Measurements from ENCODE around the gene FAM131A.

FAM131A gene

GRCh38 chr3:184337399-184337714 is at the start of gene FAM131A:
Gene FAM131A (plus strand): TSS chr3:184337600. CDS start chr3:184337631, 31 bp downstream.
- peak within 1 kb of the TSS; percentile 96 for H3K9ac ChIP-seq (ENCODE audit: insufficient read length, low read depth)
- H3K4me1 ChIP-seq (ENCODE audit: insufficient read depth, insufficient read length), result peaks cover 13% of the 10 kb centered on the region
- peak within 1 kb of the TSS; percentile 90 for H3K4me3 ChIP-seq (ENCODE audit: insufficient read length, low read depth)

GRCh38 chr3:184289426-184289938 is 47.9 kb upstream of the FAM131A start:
- H3K9me3 ChIP-seq (ENCODE audit: insufficient read depth, low read length), result no peaks in the 10 kb centered on the region
- no peaks in the 10 kb centered on the region for H3K4me1 ChIP-seq (ENCODE audit: insufficient read depth, insufficient read length)
- H3K9ac ChIP-seq (ENCODE audit: insufficient read length, low read depth), result no peak overlapping the region
- H3K36me3 ChIP-seq (ENCODE audit: insufficient read depth, insufficient read length, low read length), result no peaks in the 10 kb centered on the region
- H3K4me3 ChIP-seq (ENCODE audit: insufficient read length, low read depth), result no peak overlapping the region
- H3K27me3 ChIP-seq (ENCODE audit: insufficient read depth, insufficient read length), result no peaks in the 10 kb centered on the region
- TF ChIP-seq ZNF274 (IDR thresholded peaks at IDR 0.05; ENCODE audit: low read depth, low read length) (no peak), YY1 (IDR thresholded peaks at IDR 0.05; ENCODE audit: insufficient read depth, insufficient read length) (no peak), SUZ12 (IDR thresholded peaks at IDR 0.05; ENCODE audit: extremely low read depth, insufficient read depth, insufficient read length) (no peak)
- DNase-seq (ENCODE audit: low read depth, low spot score), result peak; percentile 75

More at GRCh38 chr3:184337399-184337714, at the start of gene FAM131A:
- Histone ChIP-seq H3K9me3 (ENCODE audit: insufficient read depth, low read length) (no peaks in the 10 kb centered on the region), H3K36me3 (ENCODE audit: insufficient read depth, insufficient read length, low read length) (peaks cover 67% of the 10 kb centered on the region), H3K27me3 (ENCODE audit: insufficient read depth, insufficient read length) (no peaks in the 10 kb centered on the region)
- DNase-seq (ENCODE audit: low read depth, low spot score), result no peak
- TF ChIP-seq SUZ12 (IDR thresholded peaks at IDR 0.05; ENCODE audit: extremely low read depth, insufficient read depth, insufficient read length) (no peak), YY1 (IDR thresholded peaks at IDR 0.05; ENCODE audit: insufficient read depth, insufficient read length) (no peak), ZNF274 (IDR thresholded peaks at IDR 0.05; ENCODE audit: low read depth, low read length) (no peak)

GRCh38 chr3:184290331-184290730 is 47.1 kb upstream of the FAM131A start:
- Histone ChIP-seq H3K9ac (ENCODE audit: insufficient read length, low read depth) (no peak overlapping the region), H3K4me3 (ENCODE audit: insufficient read length, low read depth) (no peak overlapping the region), H3K36me3 (ENCODE audit: insufficient read depth, insufficient read length, low read length) (no peaks in the 10 kb centered on the region), H3K9me3 (ENCODE audit: insufficient read depth, low read length) (no peaks in the 10 kb centered on the region), H3K27me3 (ENCODE audit: insufficient read depth, insufficient read length) (no peaks in the 10 kb centered on the region), H3K4me1 (ENCODE audit: insufficient read depth, insufficient read length) (no peaks in the 10 kb centered on the region)
- DNase-seq (ENCODE audit: low read depth, low spot score), result no peak
- no peak for TF ChIP-seq SUZ12 (IDR thresholded peaks at IDR 0.05; ENCODE audit: extremely low read depth, insufficient read depth, insufficient read length)
- no peak for TF ChIP-seq YY1 (IDR thresholded peaks at IDR 0.05; ENCODE audit: insufficient read depth, insufficient read length)
- TF ChIP-seq ZNF274 (IDR thresholded peaks at IDR 0.05; ENCODE audit: low read depth, low read length), result no peak

GRCh38 chr3:184291044-184291737 is 46.2 kb upstream of the FAM131A start:
- Histone ChIP-seq H3K4me3 (ENCODE audit: insufficient read length, low read depth) (no peak overlapping the region), H3K4me1 (ENCODE audit: insufficient read depth, insufficient read length) (no peaks in the 10 kb centered on the region)
- no peak for DNase-seq (ENCODE audit: low read depth, low spot score)

GRCh38 chr3:184291738-184292445 is 45.5 kb upstream of the FAM131A start:
- Histone ChIP-seq H3K36me3 (ENCODE audit: insufficient read depth, insufficient read length, low read length) (no peaks in the 10 kb centered on the region), H3K4me1 (ENCODE audit: insufficient read depth, insufficient read length) (no peaks in the 10 kb centered on the region), H3K9ac (ENCODE audit: insufficient read length, low read depth) (no peak overlapping the region), H3K9me3 (ENCODE audit: insufficient read depth, low read length) (no peaks in the 10 kb centered on the region), H3K27me3 (ENCODE audit: insufficient read depth, insufficient read length) (no peaks in the 10 kb centered on the region), H3K4me3 (ENCODE audit: insufficient read length, low read depth) (no peak overlapping the region)
- TF ChIP-seq YY1 (IDR thresholded peaks at IDR 0.05; ENCODE audit: insufficient read depth, insufficient read length), result no peak
- no peak for TF ChIP-seq SUZ12 (IDR thresholded peaks at IDR 0.05; ENCODE audit: extremely low read depth, insufficient read depth, insufficient read length)
- no peak for TF ChIP-seq ZNF274 (IDR thresholded peaks at IDR 0.05; ENCODE audit: low read depth, low read length)
- no peak for DNase-seq (ENCODE audit: low read depth, low spot score)

More at GRCh38 chr3:184291044-184291737, 46.2 kb upstream of the FAM131A start:
- Histone ChIP-seq H3K9ac (ENCODE audit: insufficient read length, low read depth) (no peak overlapping the region), H3K9me3 (ENCODE audit: insufficient read depth, low read length) (no peaks in the 10 kb centered on the region), H3K36me3 (ENCODE audit: insufficient read depth, insufficient read length, low read length) (no peaks in the 10 kb centered on the region), H3K27me3 (ENCODE audit: insufficient read depth, insufficient read length) (no peaks in the 10 kb centered on the region)
- TF ChIP-seq SUZ12 (IDR thresholded peaks at IDR 0.05; ENCODE audit: extremely low read depth, insufficient read depth, insufficient read length), result no peak
- TF ChIP-seq ZNF274 (IDR thresholded peaks at IDR 0.05; ENCODE audit: low read depth, low read length), result no peak
- TF ChIP-seq YY1 (IDR thresholded peaks at IDR 0.05; ENCODE audit: insufficient read depth, insufficient read length), result no peak

- Histone ChIP-seq H3K4me3 (ENCODE audit: insufficient read length, low read depth) (no peak overlapping the region), H3K36me3 (ENCODE audit: insufficient read depth, insufficient read length, low read length) (peaks cover 12% of the 10 kb centered on the region), H3K9ac (ENCODE audit: insufficient read length, low read depth) (no peak overlapping the region), H3K4me1 (ENCODE audit: insufficient read depth, insufficient read length) (no peaks in the 10 kb centered on the region), H3K9me3 (ENCODE audit: insufficient read depth, low read length) (no peaks in the 10 kb centered on the region), H3K27me3 (ENCODE audit: insufficient read depth, insufficient read length) (no peaks in the 10 kb centered on the region)
- TF ChIP-seq SUZ12 (IDR thresholded peaks at IDR 0.05; ENCODE audit: extremely low read depth, insufficient read depth, insufficient read length) (no peak), ZNF274 (IDR thresholded peaks at IDR 0.05; ENCODE audit: low read depth, low read length) (no peak), YY1 (IDR thresholded peaks at IDR 0.05; ENCODE audit: insufficient read depth, insufficient read length) (no peak)
- DNase-seq (ENCODE audit: low read depth, low spot score), result no peak
Measured at GRCh38 chr3:184295771-184296170, 41.6 kb upstream of the FAM131A start.

- Histone ChIP-seq H3K9ac (ENCODE audit: insufficient read length, low read depth) (no peak overlapping the region), H3K9me3 (ENCODE audit: insufficient read depth, low read length) (no peaks in the 10 kb centered on the region), H3K27me3 (ENCODE audit: insufficient read depth, insufficient read length) (no peaks in the 10 kb centered on the region), H3K4me3 (ENCODE audit: insufficient read length, low read depth) (no peak overlapping the region), H3K4me1 (ENCODE audit: insufficient read depth, insufficient read length) (no peaks in the 10 kb centered on the region), H3K36me3 (ENCODE audit: insufficient read depth, insufficient read length, low read length) (peaks cover 21% of the 10 kb centered on the region)
- DNase-seq (ENCODE audit: low read depth, low spot score), result no peak
- no peak for TF ChIP-seq ZNF274 (IDR thresholded peaks at IDR 0.05; ENCODE audit: low read depth, low read length)
- no peak for TF ChIP-seq YY1 (IDR thresholded peaks at IDR 0.05; ENCODE audit: insufficient read depth, insufficient read length)
- no peak for TF ChIP-seq SUZ12 (IDR thresholded peaks at IDR 0.05; ENCODE audit: extremely low read depth, insufficient read depth, insufficient read length)
Measured at GRCh38 chr3:184296616-184297015, 40.8 kb upstream of the FAM131A start.

All from NT2/D1 (cell line).